SU-DHL-6 (cell line): ENCODE results near the gene SMOC2.

ENCODE experiments used
- CTCF ChIP-seq: fragments of 200-600 bp; sonication (generic); IDR thresholded peaks from one replicate; pipeline ENCODE4 v1.5.1; 2017; ENCODE audit warnings: antibody characterized with exemption, mild to moderate bottlenecking, low read length, moderate library complexity; ENCODE audit not compliant: insufficient read depth, poor library complexity, severe bottlenecking
- EZH2phosphoT487 ChIP-seq: fragments of 200-600 bp; sonication (generic), shearing (Covaris generic); conservative IDR thresholded peaks from 2 replicates; pipeline ENCODE4 v1.6.1; 2018; ENCODE audit warnings: mild to moderate bottlenecking, antibody characterized with exemption, low read length, moderate library complexity, mixed read lengths

- TF ChIP-seq CTCF: no peak
- no peak for TF ChIP-seq EZH2phosphoT487
Observed at GRCh38 chr6:168576388-168576787, 135.4 kb downstream of the SMOC2 start.
